HEK293T (cell line): Measurements from ENCODE around the gene GABRP.

ENCODE experiments used
- ARNT ChIP-seq: fragments of 450-650 bp; IDR thresholded peaks from 2 replicates; pipeline ENCODE4 v1.6.1; 2017; ENCODE audit warnings: mild to moderate bottlenecking
- FOXA1 ChIP-seq: fragments of 450-650 bp; IDR thresholded peaks from 2 replicates; pipeline ENCODE4 v1.6.1; 2016; ENCODE audit warnings: mild to moderate bottlenecking
- FOXM1 ChIP-seq: fragments of 450-650 bp; IDR thresholded peaks from 2 replicates; pipeline ENCODE4 v1.6.1; 2017; ENCODE audit warnings: mild to moderate bottlenecking, borderline replicate concordance
- L3MBTL2 ChIP-seq: fragments of 450-650 bp; conservative IDR thresholded peaks from 2 replicates; pipeline ENCODE4 v1.6.1; 2016; ENCODE audit warnings: mild to moderate bottlenecking
- LEF1 ChIP-seq: fragments of 450-650 bp; IDR thresholded peaks from 2 replicates; pipeline ENCODE4 v1.6.1; 2017; ENCODE audit warnings: mild to moderate bottlenecking, borderline replicate concordance
- NFRKB ChIP-seq: fragments of 450-650 bp; IDR thresholded peaks from 2 replicates; pipeline ENCODE4 v1.6.1; 2016; ENCODE audit warnings: mild to moderate bottlenecking, moderate library complexity
- SP1 ChIP-seq: fragments of 450-650 bp; IDR thresholded peaks from 2 replicates; pipeline ENCODE4 v1.6.1; 2017
- SUZ12 ChIP-seq: fragments of 450-650 bp; IDR thresholded peaks from 2 replicates; pipeline ENCODE4 v1.6.1; 2016; ENCODE audit warnings: mild to moderate bottlenecking
- TARDBP ChIP-seq: fragments of 450-650 bp; IDR thresholded peaks from 2 replicates; pipeline ENCODE4 v1.6.1; 2016

DNA sequence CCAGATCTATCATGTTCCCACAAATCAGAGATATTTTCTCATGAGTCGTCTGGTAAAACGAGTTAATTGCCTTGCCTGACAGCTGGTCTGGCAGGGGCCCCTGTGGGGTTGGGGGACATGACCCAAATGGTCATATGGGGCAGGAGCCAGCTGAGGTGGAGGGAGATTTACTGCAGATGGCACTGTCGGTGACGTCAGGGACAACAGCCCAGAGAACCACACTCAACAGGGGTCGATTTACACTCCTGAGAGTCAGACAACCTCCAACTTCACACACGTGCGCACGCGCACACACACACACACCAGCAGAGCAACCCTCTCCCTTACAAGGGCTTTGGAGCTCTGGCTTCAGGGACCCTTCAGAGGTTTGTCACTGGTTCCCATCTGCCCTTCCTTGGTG is 23.4 kb upstream of the GABRP start:
- TF ChIP-seq LEF1 (no peak), ARNT (no peak), FOXM1 (no peak), NFRKB (no peak), FOXA1 (no peak), TARDBP (no peak), SP1 (no peak), L3MBTL2 (no peak), SUZ12 (no peak)
